ENCODE results near the gene VCAN.

Gene VCAN

DNA sequence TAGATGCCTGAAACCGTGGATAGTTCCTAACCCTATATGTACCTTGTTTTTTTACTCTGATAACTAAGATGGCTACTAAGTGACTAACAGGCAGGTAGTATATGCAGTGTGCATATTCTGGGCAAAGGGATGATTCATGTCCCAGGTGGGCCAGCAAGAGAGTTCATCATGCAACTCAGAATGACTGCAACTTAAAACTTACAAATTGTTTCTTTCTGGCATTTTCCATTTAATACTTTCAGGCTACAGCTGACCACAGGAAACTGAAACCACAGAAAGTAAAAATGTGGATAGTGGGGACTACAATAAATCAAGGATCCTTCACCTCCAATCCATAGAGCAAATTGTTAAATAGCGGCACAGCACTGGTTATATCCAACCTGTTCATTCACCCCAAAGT lies 30.7 kb upstream of the VCAN start:
- Histone ChIP-seq H3K36me3 (replicated peaks; ENCODE audit: insufficient read depth, low read length) (no peaks in the 10 kb centered on the region), H3K79me2 (ENCODE audit: low read length) (no peaks in the 10 kb centered on the region), H3K27ac (ENCODE audit: low read length) (no peak overlapping the region), H4K20me1 (ENCODE audit: insufficient read depth, low read length) (no peaks in the 10 kb centered on the region), H3K4me2 (ENCODE audit: low read depth, low read length) (no peak overlapping the region), H3K27me3 (replicated peaks; ENCODE audit: insufficient read depth, low read length) (no peaks in the 10 kb centered on the region), H3K9ac (ENCODE audit: low read length) (no peak overlapping the region), H2AFZ (ENCODE audit: low read length) (no peak overlapping the region), H3K4me1 (ENCODE audit: low read length) (no peaks in the 10 kb centered on the region), H3K9me3 (replicated peaks; ENCODE audit: insufficient read depth, low read length) (no peaks in the 10 kb centered on the region), H3K4me3 (ENCODE audit: low read length) (no peak overlapping the region), H3F3A (ENCODE audit: insufficient read depth, low read length) (no peaks in the 10 kb centered on the region), H3K9me2 (replicated peaks; ENCODE audit: insufficient read depth, low read length) (no peaks in the 10 kb centered on the region)
- TF ChIP-seq EZH2 (optimal IDR thresholded peaks at IDR 0.05; ENCODE audit: low read depth, low read length): no peak
- TF ChIP-seq EZH2phosphoT487 (IDR thresholded peaks at IDR 0.05; ENCODE audit: low read length): no peak
- TF ChIP-seq, protein P1, sequence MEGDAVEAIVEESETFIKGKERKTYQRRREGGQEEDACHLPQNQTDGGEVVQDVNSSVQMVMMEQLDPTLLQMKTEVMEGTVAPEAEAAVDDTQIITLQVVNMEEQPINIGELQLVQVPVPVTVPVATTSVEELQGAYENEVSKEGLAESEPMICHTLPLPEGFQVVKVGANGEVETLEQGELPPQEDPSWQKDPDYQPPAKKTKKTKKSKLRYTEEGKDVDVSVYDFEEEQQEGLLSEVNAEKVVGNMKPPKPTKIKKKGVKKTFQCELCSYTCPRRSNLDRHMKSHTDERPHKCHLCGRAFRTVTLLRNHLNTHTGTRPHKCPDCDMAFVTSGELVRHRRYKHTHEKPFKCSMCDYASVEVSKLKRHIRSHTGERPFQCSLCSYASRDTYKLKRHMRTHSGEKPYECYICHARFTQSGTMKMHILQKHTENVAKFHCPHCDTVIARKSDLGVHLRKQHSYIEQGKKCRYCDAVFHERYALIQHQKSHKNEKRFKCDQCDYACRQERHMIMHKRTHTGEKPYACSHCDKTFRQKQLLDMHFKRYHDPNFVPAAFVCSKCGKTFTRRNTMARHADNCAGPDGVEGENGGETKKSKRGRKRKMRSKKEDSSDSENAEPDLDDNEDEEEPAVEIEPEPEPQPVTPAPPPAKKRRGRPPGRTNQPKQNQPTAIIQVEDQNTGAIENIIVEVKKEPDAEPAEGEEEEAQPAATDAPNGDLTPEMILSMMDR (IDR thresholded peaks at IDR 0.05; ENCODE audit: low read length): no peak
- DNase-seq: no peak

DNA sequence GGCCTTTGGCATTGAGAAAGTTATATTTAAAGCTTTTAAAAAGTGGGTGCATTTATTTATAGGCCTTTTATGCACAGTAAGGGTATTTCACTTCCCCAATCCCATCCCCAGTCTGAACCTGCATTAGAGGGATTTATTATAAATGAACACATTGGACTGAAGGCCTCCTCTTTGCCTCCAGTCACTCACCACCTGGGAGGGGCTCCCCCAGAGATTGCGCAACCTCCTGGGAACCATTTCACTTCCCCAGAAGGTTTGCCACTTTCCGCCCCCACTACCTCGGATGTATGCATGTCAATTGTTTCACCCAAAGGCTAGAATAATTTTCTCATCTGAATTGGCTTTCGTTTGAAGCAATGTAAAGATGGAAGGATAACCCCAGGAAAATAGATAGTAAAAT lies 29.8 kb upstream of the VCAN start:
- H4K20me1 ChIP-seq (ENCODE audit: insufficient read depth, low read length): no peaks in the 10 kb centered on the region
- no peaks in the 10 kb centered on the region for H3K36me3 ChIP-seq (replicated peaks; ENCODE audit: insufficient read depth, low read length)
- H3K27me3 ChIP-seq (replicated peaks; ENCODE audit: insufficient read depth, low read length): no peaks in the 10 kb centered on the region
- no peaks in the 10 kb centered on the region for H3K4me1 ChIP-seq (ENCODE audit: low read length)
- no peak overlapping the region for H2AFZ ChIP-seq (ENCODE audit: low read length)
- H3K9ac ChIP-seq (ENCODE audit: low read length): no peak overlapping the region
- no peak overlapping the region for H3K4me2 ChIP-seq (ENCODE audit: low read depth, low read length)
- TF ChIP-seq EZH2phosphoT487 (IDR thresholded peaks at IDR 0.05; ENCODE audit: low read length): no peak
- TF ChIP-seq, protein P1 (IDR thresholded peaks at IDR 0.05; ENCODE audit: low read length): no peak
- TF ChIP-seq EZH2 (optimal IDR thresholded peaks at IDR 0.05; ENCODE audit: low read depth, low read length): no peak
- DNase-seq: no peak
- no peaks in the 10 kb centered on the region for H3K9me2 ChIP-seq (replicated peaks; ENCODE audit: insufficient read depth, low read length)
- no peak overlapping the region for H3K27ac ChIP-seq (ENCODE audit: low read length)
- no peaks in the 10 kb centered on the region for H3K9me3 ChIP-seq (replicated peaks; ENCODE audit: insufficient read depth, low read length)
- H3K4me3 ChIP-seq (ENCODE audit: low read length): no peak overlapping the region
- H3K79me2 ChIP-seq (ENCODE audit: low read length): no peaks in the 10 kb centered on the region
- H3F3A ChIP-seq (ENCODE audit: insufficient read depth, low read length): no peaks in the 10 kb centered on the region

DNA sequence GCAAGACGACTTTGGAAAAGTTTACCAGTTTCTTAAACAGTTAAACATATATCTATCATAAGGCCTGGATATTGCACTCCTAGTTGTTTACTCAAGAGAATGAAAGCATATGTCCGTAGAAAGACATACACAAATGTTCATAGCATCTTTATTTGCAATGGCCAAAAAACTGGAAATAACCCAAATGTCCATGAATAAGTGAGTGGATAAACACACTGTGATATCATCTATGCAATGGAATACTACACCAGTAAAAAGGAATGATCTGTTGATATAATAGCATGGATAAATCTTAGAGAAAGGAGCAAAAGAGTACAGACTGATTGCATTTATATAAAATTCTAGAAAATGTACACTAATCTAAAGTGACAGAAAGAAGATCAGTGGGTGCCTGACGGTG lies 28.0 kb upstream of the VCAN start:
- Histone ChIP-seq H3K9me2 (replicated peaks; ENCODE audit: insufficient read depth, low read length) (no peaks in the 10 kb centered on the region), H3K4me1 (ENCODE audit: low read length) (no peaks in the 10 kb centered on the region), H3K27ac (ENCODE audit: low read length) (no peak overlapping the region), H3K4me3 (ENCODE audit: low read length) (no peak overlapping the region), H3K4me2 (ENCODE audit: low read depth, low read length) (no peak overlapping the region), H3F3A (ENCODE audit: insufficient read depth, low read length) (no peaks in the 10 kb centered on the region), H3K36me3 (replicated peaks; ENCODE audit: insufficient read depth, low read length) (no peaks in the 10 kb centered on the region), H3K27me3 (replicated peaks; ENCODE audit: insufficient read depth, low read length) (no peaks in the 10 kb centered on the region), H3K9ac (ENCODE audit: low read length) (no peak overlapping the region), H3K9me3 (replicated peaks; ENCODE audit: insufficient read depth, low read length) (no peaks in the 10 kb centered on the region), H4K20me1 (ENCODE audit: insufficient read depth, low read length) (no peaks in the 10 kb centered on the region), H2AFZ (ENCODE audit: low read length) (no peak overlapping the region), H3K79me2 (ENCODE audit: low read length) (no peaks in the 10 kb centered on the region)
- no peak for TF ChIP-seq EZH2 (optimal IDR thresholded peaks at IDR 0.05; ENCODE audit: low read depth, low read length)
- TF ChIP-seq EZH2phosphoT487 (IDR thresholded peaks at IDR 0.05; ENCODE audit: low read length): no peak
- TF ChIP-seq, protein P1 (IDR thresholded peaks at IDR 0.05; ENCODE audit: low read length): no peak
- DNase-seq: no peak

Data from MM.1S (cell line).